K562 treated with DMSO at 1 percent for 12 hours (cell line): Measurements from ENCODE around the gene PCNP. TPM values are rescaled to one million over a fixed set of nuclear protein-coding genes. Genes with fewer than 3 reads are reported as not detected.

Source experiments
- total RNA-seq: library from RNA; unstranded; fragments of 300-600 nt; gene quantifications from 2 replicates; pipeline ENCODE4 v1.2.3, GENCODE V29; 2022; ENCODE audit not compliant: insufficient read depth

The PCNP gene
- 29.4 and 68.0 TPM in 2 replicates for total RNA-seq

GRCh38 chr3:101573449-101574387 is at the start of gene PCNP:
Gene PCNP (plus strand): TSS chr3:101574180. CDS start chr3:101574216, 36 bp downstream.

DNA sequence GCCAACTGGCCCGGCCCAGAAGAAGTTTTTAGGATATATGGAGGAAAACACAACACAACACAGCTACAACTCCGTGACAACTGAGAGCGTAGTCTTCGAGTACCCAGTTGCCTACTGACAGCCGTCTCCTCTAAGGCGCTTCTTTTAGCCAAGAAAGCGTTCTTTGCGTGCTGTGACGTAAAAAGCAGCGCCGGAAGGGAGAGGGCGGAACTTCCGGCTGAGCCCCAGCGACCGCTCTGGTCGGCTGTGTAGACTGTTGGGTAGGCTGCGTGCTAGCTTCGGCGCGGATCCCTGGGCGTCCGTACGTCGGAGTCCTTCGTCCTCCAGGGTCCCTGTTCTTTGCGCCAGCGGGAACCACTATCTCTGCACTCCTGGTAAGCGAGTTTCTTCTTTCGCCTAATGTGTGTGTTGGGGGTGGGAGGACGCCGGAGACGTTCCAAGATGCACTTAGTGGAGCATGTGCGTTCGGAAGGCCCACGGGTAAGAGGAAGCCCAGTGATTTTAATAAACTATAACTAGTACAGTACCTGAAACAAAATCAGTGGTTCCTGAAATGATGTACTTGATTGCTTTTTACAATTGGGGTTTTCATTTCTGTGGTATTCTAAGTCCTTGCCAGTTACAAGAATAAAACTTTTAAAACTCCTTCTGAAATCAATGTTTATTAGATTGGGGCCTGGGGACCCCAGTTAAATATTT is 12.2 kb upstream of the PCNP start, which contains the start of gene TRMT10C:
TRMT10C (plus strand) TSS at position 239 of the 699 bp plus-strand sequence. CDS start 2,914 bp downstream, outside the sequence.

Other genes starting within 250 kb of the PCNP start
- gene SENP7, start 61.0 kb upstream of the PCNP start, total RNA-seq, result 1.3 and 7.7 TPM in 2 replicates
- 12.9 and 19.1 TPM in 2 replicates for gene TRMT10C, start 12.3 kb upstream of the PCNP start, total RNA-seq
- 4.5 and 20.1 TPM in 2 replicates for gene ZBTB11, start 103.0 kb downstream of the PCNP start, total RNA-seq
- gene RPL24, start 112.5 kb downstream of the PCNP start, total RNA-seq, result 1,972 and 2,742 TPM in 2 replicates
- 0.89 and 3.4 TPM in 2 replicates for gene CEP97, start 150.4 kb downstream of the PCNP start, total RNA-seq
- gene NXPE3, start 205.0 kb downstream of the PCNP start, total RNA-seq, result 4.5 and 9.6 TPM in 2 replicates